K562 (cell line): ENCODE measurements around the gene TMEM135. TPM values are rescaled to one million over a fixed set of nuclear protein-coding genes. Genes with fewer than 3 reads are reported as not detected.

Experiments
- ATAC-seq: fragments of 200-7000 bp; cut with Tn5 transposase; 3 replicates; pipeline ENCODE4 v1.9.1; 2020; ENCODE audit warnings: moderate library complexity
- BruUV-seq: library from RNA; stranded (reverse); fragments of 400-500 nt; replicated peaks from 2 replicates; lab custom pipeline; 2021; lab: Mats Ljungman, UMichigan
- CTCF ChIA-PET: fragments of 300-600 bp; formaldehyde crosslinking; extraction: SDS; loops from one replicate; lab custom pipeline; 2021; ENCODE audit warnings: low intra/inter-chr PET ratio; lab: Yijun Ruan, JAX
- POLR2A ChIA-PET: fragments of 300-600, 350-650 bp; sonication (Branson Sonifier 250); formaldehyde crosslinking; extraction: SDS; loops from one replicate; lab custom pipeline; 2021; ENCODE audit warnings: antibody characterized with exemption, inconsistent platforms; lab: Yijun Ruan, JAX
- DNase-seq, 4 experiments: peaks; one replicate each; pipeline versions ENCODE4 v3.0.0 to v3.0.0-alpha.2; 2011 to 2018; ENCODE audit warnings: low spot score in 3 of 4, mixed read lengths in 3 of 4; ENCODE audit errors: extremely low read depth in 1 of 4
- FAIRE-seq: peaks from 2 replicates; lab custom pipeline; 2011; peaks lifted over from hg19 to GRCh38; lab: Jason Lieb, UNC
- H2AFZ ChIP-seq: 2 replicates; pipeline ENCODE4 v1.6.0; 2011; ENCODE audit warnings: low read depth, low read length, control low read depth, inconsistent platforms
- H3K27ac ChIP-seq: fragments of 200-600 bp; 3 replicates; pipeline ENCODE4 v1.8.0; 2011; ENCODE audit warnings: low read depth, mild to moderate bottlenecking, control low read depth, inconsistent platforms, low read length, moderate library complexity, mixed read lengths; ENCODE audit errors: extremely low read depth
- H3K27me3 ChIP-seq, 2 experiments: fragments of 300-600 bp in 1 of 2; 2 replicates in 1 of 2; 3 replicates in 1 of 2; pipeline versions ENCODE4 v1.6.0 to v1.8.0; 2011; ENCODE audit warnings: inconsistent platforms in 2 of 2, low read length in 2 of 2, mild to moderate bottlenecking in 1 of 2, mixed read lengths in 1 of 2, moderate library complexity in 1 of 2; ENCODE audit not compliant: control insufficient read depth in 2 of 2, insufficient read depth in 2 of 2
- H3K36me3 ChIP-seq: fragments of 300-600 bp; 3 replicates; pipeline ENCODE4 v1.8.0; 2011; ENCODE audit warnings: mild to moderate bottlenecking, low read length, inconsistent platforms; ENCODE audit not compliant: control insufficient read depth, insufficient read depth
- H3K4me1 ChIP-seq, 2 experiments: fragments of 200-600 bp in 1 of 2; replicated peaks in 1 of 2; 2 replicates in 1 of 2; 3 replicates in 1 of 2; pipeline versions ENCODE4 v1.5.1 to v1.8.0; 2011; ENCODE audit warnings: inconsistent platforms in 2 of 2, low read length in 2 of 2, mild to moderate bottlenecking in 1 of 2, mixed read lengths in 1 of 2, moderate library complexity in 1 of 2; ENCODE audit not compliant: control insufficient read depth in 2 of 2, insufficient read depth in 2 of 2
- H3K4me2 ChIP-seq: 2 replicates; pipeline ENCODE4 v1.6.1; 2011; ENCODE audit warnings: low read length, control low read depth, inconsistent platforms, mixed read lengths; ENCODE audit not compliant: insufficient read depth
- H3K4me3 ChIP-seq: fragments of 200-600 bp; sonication (generic), shearing (Covaris generic); 2 replicates; pipeline ENCODE4 v1.5.1; 2016; ENCODE audit warnings: control low read depth, inconsistent platforms
- H3K79me2 ChIP-seq: fragments of 200-600 bp; 3 replicates; pipeline ENCODE4 v1.8.0; 2011; ENCODE audit warnings: low read length, inconsistent platforms; ENCODE audit not compliant: control insufficient read depth, insufficient read depth
- H3K9ac ChIP-seq, 2 experiments: 2 replicates each; pipeline versions ENCODE4 v1.6.0 to v1.6.1; 2011; ENCODE audit warnings: low read depth in 2 of 2, low read length in 2 of 2, control low read depth in 1 of 2, inconsistent platforms in 1 of 2, mild to moderate bottlenecking in 1 of 2, mixed read lengths in 1 of 2; ENCODE audit not compliant: insufficient read depth in 1 of 2
- H3K9me1 ChIP-seq: one replicate; pipeline ENCODE4 v1.6.0; 2011; ENCODE audit warnings: inconsistent platforms, mild to moderate bottlenecking, low read length, moderate library complexity; ENCODE audit not compliant: control insufficient read depth, insufficient read depth
- H3K9me3 ChIP-seq: replicated peaks from 2 replicates; pipeline ENCODE4 v1.5.1; 2011; ENCODE audit warnings: low read depth, low read length, inconsistent platforms; ENCODE audit not compliant: control insufficient read depth, insufficient read depth
- H4K20me1 ChIP-seq: replicated peaks from 2 replicates; pipeline ENCODE4 v1.6.1; 2011; ENCODE audit warnings: low read length, inconsistent platforms, mixed read lengths; ENCODE audit not compliant: control insufficient read depth, insufficient read depth
- ARID1B ChIP-seq: fragments of 450-650 bp; IDR thresholded peaks from 2 replicates; pipeline ENCODE4 v1.6.1; 2016; ENCODE audit warnings: antibody characterized with exemption, mild to moderate bottlenecking, inconsistent platforms
- DIDO1 ChIP-seq: fragments of 450-650 bp; IDR thresholded peaks from 2 replicates; pipeline ENCODE4 v1.6.1; 2016; ENCODE audit warnings: low read depth, missing biosample characterization, missing genetic modification characterization
- HDAC6 ChIP-seq: IDR thresholded peaks from 2 replicates; pipeline ENCODE4 v1.6.1; 2012; ENCODE audit warnings: low read depth, mild to moderate bottlenecking, control low read depth, inconsistent platforms, low read length, moderate library complexity
- HOXB6 ChIP-seq: fragments of 250-450 bp; sonication (Bioruptor Pico); IDR thresholded peaks from 2 replicates; pipeline ENCODE4 v1.5.1; 2022; ENCODE audit warnings: mild to moderate bottlenecking, borderline replicate concordance
- MEIS2 ChIP-seq: fragments of 450-650 bp; IDR thresholded peaks from 2 replicates; pipeline ENCODE4 v1.6.1; 2014; ENCODE audit warnings: mild to moderate bottlenecking; ENCODE audit not compliant: partially characterized antibody
- NCOA2 ChIP-seq, 2 experiments: fragments of 450-650 bp; IDR thresholded peaks; 2 replicates each; pipeline ENCODE4 v1.6.1; 2018; ENCODE audit warnings: mild to moderate bottlenecking in 2 of 2, moderate library complexity in 1 of 2; ENCODE audit not compliant: partially characterized antibody in 2 of 2
- NFXL1 ChIP-seq: fragments of 450-650 bp; formaldehyde crosslinking; IDR thresholded peaks from 2 replicates; pipeline ENCODE4 v1.4.0; 2021; ENCODE audit warnings: mild to moderate bottlenecking
- NR2C1 ChIP-seq, 2 experiments: fragments of 450-650 bp; IDR thresholded peaks; 2 replicates each; pipeline ENCODE4 v1.6.1; 2017; ENCODE audit warnings: mild to moderate bottlenecking in 2 of 2, antibody characterized with exemption in 1 of 2, inconsistent platforms in 1 of 2, missing compliant biosample characterization in 1 of 2, missing genetic modification characterization in 1 of 2
- NRF1 ChIP-seq, 2 experiments: fragments of 450-650 bp; IDR thresholded peaks in 1 of 2; conservative IDR thresholded peaks in 1 of 2; 2 replicates each; pipeline ENCODE4 v1.6.1; 2014; ENCODE audit warnings: mild to moderate bottlenecking in 2 of 2
- STAT5B ChIP-seq: fragments of 250-450 bp; sonication (Bioruptor Pico); IDR thresholded peaks from 2 replicates; pipeline ENCODE4 v1.8.0; 2021; ENCODE audit warnings: mild to moderate bottlenecking, inconsistent platforms
- ZBTB43 ChIP-seq: sonication (generic); formaldehyde crosslinking; IDR thresholded peaks from 2 replicates; pipeline ENCODE4 v1.8.0; 2023; ENCODE audit warnings: mild to moderate bottlenecking, missing genetic modification reagents
- ZNF121 ChIP-seq: sonication (generic); formaldehyde crosslinking; conservative IDR thresholded peaks from 2 replicates; pipeline ENCODE4 v1.8.0; 2022; ENCODE audit warnings: missing genetic modification reagents
- WGBS: fragments of 100-300 bp; shearing (Covaris generic); methylation state at CpG from one replicate; pipeline ENCODE4 v1.1.6; 2016; ENCODE audit warnings: low coverage, mixed read lengths; ENCODE audit not compliant: insufficient coverage; ENCODE audit errors: missing lambda C conversion rate; 5-methylcytosine and 5-hydroxymethylcytosine counted together
- in situ Hi-C: fragments of 300-500 bp; cut with MboI; formaldehyde crosslinking; loops from 4 replicates; pipeline ENCODE4 v1.15.0; 2018; ENCODE audit warnings: inconsistent platforms, mixed read lengths
- intact Hi-C: fragments of 100-400 bp; cut with micrococcal nuclease; formaldehyde crosslinking; loops from 2 replicates; pipeline ENCODE4 v1.14.2; 2022
- polyA plus RNA-seq, 8 experiments: library from polyadenylated mRNA; depleted of rRNA in 4 of 8; stranded (reverse) in 5 of 8; unstranded in 3 of 8; fragments of >200 nt; fragmentation: Nextera tagmentation in 2 of 8; fragmentation: Illumina TruSeq in 1 of 8; extraction: Ambion mirVana in 2 of 8; extraction: Trizol in 1 of 8; gene quantifications; 2 replicates each; pipeline versions ENCODE4 v1.2.1 to v1.2.3, GENCODE V29; 2011 to 2014; ENCODE audit warnings: inconsistent platforms in 1 of 8, missing spikeins in 1 of 8
- total RNA-seq, 7 experiments: library from RNA; depleted of rRNA in 6 of 7; stranded (reverse); fragments of >200 nt in 6 of 7; fragmentation: Illumina TruSeq in 2 of 7; extraction: Trizol in 2 of 7; gene quantifications; 2 replicates each; pipeline versions ENCODE4 v1.2.1 to v1.2.3, GENCODE V29; 2011 to 2021; ENCODE audit warnings: low replicate concordance in 1 of 7
- TF ChIP-seq, protein P1 (sequence below): sonication (generic); formaldehyde crosslinking; IDR thresholded peaks from 2 replicates; pipeline ENCODE4 v1.8.0; 2022; ENCODE audit warnings: missing genetic modification reagents, mild to moderate bottlenecking, moderate library complexity, borderline replicate concordance
- TF ChIP-seq, protein P2 (sequence below): fragments of 450-650 bp; formaldehyde crosslinking; IDR thresholded peaks from 2 replicates; pipeline ENCODE4 v1.4.0; 2020; ENCODE audit warnings: mild to moderate bottlenecking, moderate library complexity
- TF ChIP-seq, protein P3 (sequence below): sonication (generic); formaldehyde crosslinking; IDR thresholded peaks from 2 replicates; pipeline ENCODE4 v1.9.0; 2022; ENCODE audit warnings: mild to moderate bottlenecking, missing genetic modification reagents

TMEM135 gene
- total and polyA plus RNA-seq, 9 of the 15 experiments (the other 6 are each of a cell fraction or from before 2014, with no cell fraction given), result 17.3 to 53.6 (median 24.9) TPM

DNA sequence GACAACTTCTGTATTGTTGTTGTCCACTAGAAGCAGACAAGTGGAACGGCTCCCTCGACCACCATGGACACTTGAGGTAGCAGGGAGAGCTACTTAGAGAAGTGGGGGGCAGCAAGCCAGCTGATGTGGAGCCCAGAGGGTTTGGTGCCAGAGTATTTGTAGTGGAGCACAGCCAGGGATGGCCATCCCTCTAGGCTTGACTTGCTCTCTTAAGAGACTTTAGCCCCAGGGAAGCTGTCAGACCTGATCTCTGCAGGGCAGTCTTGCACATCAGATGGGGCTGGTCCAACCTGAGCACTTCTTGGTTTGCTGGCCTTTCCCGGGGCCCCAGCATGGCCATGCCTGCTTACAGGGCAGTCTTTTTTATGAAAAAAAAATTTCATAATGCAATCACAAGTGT, 15.0 kb upstream of the TMEM135 start:
- Histone ChIP-seq H3K9ac (no peak overlapping the region), H3K27ac (no peak overlapping the region), H3K36me3 (no peaks in the 10 kb centered on the region), H3K27me3 (no peaks in the 10 kb centered on the region), H3K9me3 (no peaks in the 10 kb centered on the region), H3K4me1 (peaks cover 0 to 8% of the 10 kb centered on the region in 2 experiments; a peak in 4 of 5 replicates), H3K9me1 (no peaks in the 10 kb centered on the region), H4K20me1 (no peaks in the 10 kb centered on the region), H3K4me2 (no peak overlapping the region), H3K79me2 (no peaks in the 10 kb centered on the region), H2AFZ (no peak overlapping the region), H3K4me3 (no peak overlapping the region)
- intact Hi-C loops, result no loop called here
- peak; percentile 25; the same call in 1 of the 3 replicates for ATAC-seq
- in situ Hi-C loops, result no loop called here
- CTCF ChIA-PET, result no interaction called here
- BruUV-seq, result no TSS peak
- no peak for FAIRE-seq
- no peak for DNase-seq
- WGBS, result 41% methylated on average over 3 of the region's 3 CpGs
- POLR2A ChIA-PET, result interaction anchor here (0.7 to 2.1 kb wide), 4 partner anchors 8 to 274 kb away, joined by 3 to 7 read pairs (median 5); no protein-coding TSS in a partner anchor
- TF ChIP-seq NRF1 (conservative IDR thresholded peaks at IDR 0.05 in 1 of 2, IDR thresholded peaks at IDR 0.05 in 1 of 2), result no peak
- TF ChIP-seq HOXB6 (CRISPR knock-in tag), result no peak
- TF ChIP-seq ZBTB43 (CRISPR knock-in tag), result no peak
- no peak for TF ChIP-seq NFXL1 (CRISPR knock-in tag)
- no peak for TF ChIP-seq ARID1B
- TF ChIP-seq, protein P1, sequence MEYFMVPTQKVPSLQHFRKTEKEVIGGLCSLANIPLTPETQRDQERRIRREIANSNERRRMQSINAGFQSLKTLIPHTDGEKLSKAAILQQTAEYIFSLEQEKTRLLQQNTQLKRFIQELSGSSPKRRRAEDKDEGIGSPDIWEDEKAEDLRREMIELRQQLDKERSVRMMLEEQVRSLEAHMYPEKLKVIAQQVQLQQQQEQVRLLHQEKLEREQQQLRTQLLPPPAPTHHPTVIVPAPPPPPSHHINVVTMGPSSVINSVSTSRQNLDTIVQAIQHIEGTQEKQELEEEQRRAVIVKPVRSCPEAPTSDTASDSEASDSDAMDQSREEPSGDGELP (CRISPR knock-in tag), result no peak
- TF ChIP-seq MEIS2, result no peak
- no peak for TF ChIP-seq ZNF121
- TF ChIP-seq, protein P2, sequence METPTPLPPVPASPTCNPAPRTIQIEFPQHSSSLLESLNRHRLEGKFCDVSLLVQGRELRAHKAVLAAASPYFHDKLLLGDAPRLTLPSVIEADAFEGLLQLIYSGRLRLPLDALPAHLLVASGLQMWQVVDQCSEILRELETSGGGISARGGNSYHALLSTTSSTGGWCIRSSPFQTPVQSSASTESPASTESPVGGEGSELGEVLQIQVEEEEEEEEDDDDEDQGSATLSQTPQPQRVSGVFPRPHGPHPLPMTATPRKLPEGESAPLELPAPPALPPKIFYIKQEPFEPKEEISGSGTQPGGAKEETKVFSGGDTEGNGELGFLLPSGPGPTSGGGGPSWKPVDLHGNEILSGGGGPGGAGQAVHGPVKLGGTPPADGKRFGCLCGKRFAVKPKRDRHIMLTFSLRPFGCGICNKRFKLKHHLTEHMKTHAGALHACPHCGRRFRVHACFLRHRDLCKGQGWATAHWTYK (CRISPR knock-in tag), result no peak
- no peak for TF ChIP-seq HDAC6
- TF ChIP-seq NCOA2 (IDR thresholded peaks at IDR 0.05; ENCODE audit: partially characterized antibody in 2 of 2), result no peak
- TF ChIP-seq, protein P3, sequence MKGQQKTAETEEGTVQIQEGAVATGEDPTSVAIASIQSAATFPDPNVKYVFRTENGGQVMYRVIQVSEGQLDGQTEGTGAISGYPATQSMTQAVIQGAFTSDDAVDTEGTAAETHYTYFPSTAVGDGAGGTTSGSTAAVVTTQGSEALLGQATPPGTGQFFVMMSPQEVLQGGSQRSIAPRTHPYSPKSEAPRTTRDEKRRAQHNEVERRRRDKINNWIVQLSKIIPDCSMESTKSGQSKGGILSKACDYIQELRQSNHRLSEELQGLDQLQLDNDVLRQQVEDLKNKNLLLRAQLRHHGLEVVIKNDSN, result no peak
- no peak for TF ChIP-seq NR2C1 (IDR thresholded peaks at IDR 0.05)
- no peak for TF ChIP-seq NR2C1 (tag; IDR thresholded peaks at IDR 0.05)
- no peak for TF ChIP-seq DIDO1 (tag)
- TF ChIP-seq STAT5B (CRISPR knock-in tag), result no peak
